ENCODE measurements around the gene PPP1R13B. TPM values are rescaled to one million over a fixed set of nuclear protein-coding genes. Genes with fewer than 3 reads are reported as not detected.
A peak's percentile ranks its signal among the peaks of the same experiment; 100 is the strongest.
"Not testable (repeated sequence)": the region's sequence is repeated elsewhere in the genome, so short reads cannot be mapped to it uniquely, and the experiment has no call there.

PPP1R13B gene
- total and polyA plus RNA-seq, 12 donors, result 21.6 to 124 (median 75.5) TPM

DNA sequence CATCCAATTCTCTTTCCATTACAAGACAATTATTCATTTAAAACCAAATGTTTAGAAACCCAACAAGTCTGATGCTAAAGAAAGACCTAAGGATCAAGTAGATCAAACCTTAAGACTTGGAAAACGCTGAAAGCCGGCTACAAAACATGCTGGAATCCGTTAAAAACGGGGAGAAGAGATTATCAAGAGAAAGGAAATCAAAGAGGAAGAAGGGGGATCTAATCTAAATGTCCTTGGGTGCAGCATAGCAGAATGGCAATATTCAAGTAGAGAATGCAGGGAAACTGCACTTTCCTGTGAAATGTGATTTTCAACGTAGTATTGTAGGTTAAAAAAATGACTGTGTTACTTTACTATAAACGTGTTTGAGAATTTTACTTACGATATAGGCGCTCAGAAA, 1.3 kb downstream of the PPP1R13B start:
- H3K4me1 ChIP-seq, result peaks cover 3 to 66% (median 26%) of the 10 kb centered on the region in 9 donors
- DNase-seq (no peak), ATAC-seq (no peak)
- intact Hi-C loops (cut with DNase I), result loop anchor here in 4 of 10 donors (5.0 to 10.0 kb wide), 5 partner anchors 34 to 791 kb away; partner anchors contain the start of gene CDC42BPB (in 1 of the 4)
- TF ChIP-seq CTCF (IDR thresholded peaks at IDR 0.05), result no peak
- peak overlapping the region; percentile 71 to 93 (median 82) for H3K4me3 ChIP-seq
- H3K27ac ChIP-seq, result peak overlapping the region; percentile 63 to 95 (median 92)
- peaks cover 0 to 19% (median 0%) of the 10 kb centered on the region in 9 donors for H3K36me3 ChIP-seq
- H3K27me3 ChIP-seq, result peaks cover 0 to 34% (median 0%) of the 10 kb centered on the region in 7 donors
- H3K9me3 ChIP-seq, result no peaks in the 10 kb centered on the region
- 22 to 25% methylated on average over 8 of the region's 8 CpGs for WGBS, 2 donors

- H3K9me3 ChIP-seq, result no peaks in the 10 kb centered on the region
- intact Hi-C loops (cut with DNase I), result loop anchor here in 4 of 10 donors (5.0 to 10.0 kb wide), 5 partner anchors 33 to 791 kb away; partner anchors contain the start of gene CDC42BPB (in 1 of the 4)
- H3K27me3 ChIP-seq, result peaks cover 0 to 34% (median 0%) of the 10 kb centered on the region in 7 donors
- no peak for DNase-seq
- H3K27ac ChIP-seq, result peak overlapping the region in 7 of 10 donors; percentile 2 to 95 (median 93)
- H3K36me3 ChIP-seq, result peaks cover 0 to 19% (median 0%) of the 10 kb centered on the region in 9 donors
- ATAC-seq, result no peak
- WGBS, 2 donors, result 52 to 59% methylated on average over 5 of the region's 5 CpGs
- no peak for TF ChIP-seq CTCF (IDR thresholded peaks at IDR 0.05)
- peaks cover 3 to 74% (median 28%) of the 10 kb centered on the region in 9 donors for H3K4me1 ChIP-seq
- H3K4me3 ChIP-seq, result peak overlapping the region in 5 of 10 donors; percentile 76 to 93 (median 85)
These were observed 2.0 kb downstream of the PPP1R13B start for GRCh38 chr14:103845327-103845726.

DNA sequence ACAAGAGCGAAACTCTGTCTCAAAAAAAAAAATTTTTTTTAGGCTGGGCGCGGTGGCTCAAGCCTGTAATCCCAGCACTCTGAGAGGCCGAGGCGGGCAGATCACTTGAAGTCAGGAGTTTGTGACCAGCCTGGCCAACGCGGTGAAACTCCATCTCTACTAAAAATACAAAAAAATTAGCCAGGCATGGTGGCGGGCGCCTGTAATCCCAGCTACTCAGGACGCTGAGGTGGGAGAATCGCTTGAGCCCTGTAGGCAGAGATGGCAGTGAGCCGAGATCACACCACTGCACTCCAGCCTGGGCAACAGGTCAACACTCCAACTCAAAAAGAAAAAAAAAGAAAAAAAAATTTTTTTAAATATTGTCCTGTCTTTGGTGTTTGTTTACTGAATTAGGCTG, 6.1 kb downstream of the PPP1R13B start:
- not testable (repeated sequence) for H3K4me3 ChIP-seq, H3K9me3 ChIP-seq, DNase-seq
- ATAC-seq, result peak in 4 of 8 donors; percentile 16 to 65 (median 60)
- H3K4me1 ChIP-seq, result peaks cover 3 to 98% (median 42%) of the 10 kb centered on the region in 9 donors
- intact Hi-C loops (cut with DNase I), result loop anchor here in 1 of 10 donors (10.0 kb wide), 1 partner anchor 786 kb away; the partner anchor contains the start of gene CDC42BPB
- WGBS, 2 donors, result 50 to 67% methylated on average over 12 of the region's 12 CpGs
- H3K27me3 ChIP-seq, result peaks cover 0 to 17% (median 0%) of the 10 kb centered on the region in 7 donors
- H3K27ac ChIP-seq, result peak overlapping the region in 6 of 10 donors; percentile 28 to 69 (median 44)
- peaks cover 0 to 19% (median 0%) of the 10 kb centered on the region in 9 donors for H3K36me3 ChIP-seq

DNA sequence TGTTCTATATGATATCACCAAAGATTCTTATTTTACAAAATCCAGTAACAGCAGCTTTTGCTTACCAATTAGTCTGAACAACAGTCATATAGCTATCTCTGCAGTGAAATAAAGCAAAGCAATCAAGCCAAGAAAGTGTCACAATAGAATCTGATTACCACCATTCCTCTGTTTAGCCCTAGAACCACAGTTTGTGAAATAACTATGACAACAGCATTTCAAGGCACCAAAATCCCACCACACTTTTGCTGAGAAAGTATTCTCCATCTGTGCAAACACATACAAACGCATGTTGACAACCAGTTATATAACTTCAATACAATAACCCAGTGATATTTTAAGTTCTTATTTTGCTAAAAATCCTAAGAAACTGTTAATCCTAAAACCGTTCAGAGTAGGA, 7.4 kb downstream of the PPP1R13B start:
- Histone ChIP-seq H3K27ac (peak overlapping the region in 3 of 10 donors; percentile 1 to 69 (median 68)), H3K27me3 (peaks cover 0 to 7% (median 0%) of the 10 kb centered on the region in 7 donors), H3K4me3 (no peak overlapping the region), H3K36me3 (peaks cover 0 to 19% (median 0%) of the 10 kb centered on the region in 9 donors), H3K4me1 (peaks cover 3 to 91% (median 42%) of the 10 kb centered on the region in 9 donors), H3K9me3 (no peaks in the 10 kb centered on the region)
- intact Hi-C loops (cut with DNase I), result loop anchor here in 1 of 10 donors (10.0 kb wide), 1 partner anchor 785 kb away; the partner anchor contains the start of gene CDC42BPB
- no peak for ATAC-seq
- TF ChIP-seq CTCF (IDR thresholded peaks at IDR 0.05), result no peak
- 42 to 57% methylated on average over 2 of the region's 2 CpGs for WGBS, 2 donors
- no peak for DNase-seq

DNA sequence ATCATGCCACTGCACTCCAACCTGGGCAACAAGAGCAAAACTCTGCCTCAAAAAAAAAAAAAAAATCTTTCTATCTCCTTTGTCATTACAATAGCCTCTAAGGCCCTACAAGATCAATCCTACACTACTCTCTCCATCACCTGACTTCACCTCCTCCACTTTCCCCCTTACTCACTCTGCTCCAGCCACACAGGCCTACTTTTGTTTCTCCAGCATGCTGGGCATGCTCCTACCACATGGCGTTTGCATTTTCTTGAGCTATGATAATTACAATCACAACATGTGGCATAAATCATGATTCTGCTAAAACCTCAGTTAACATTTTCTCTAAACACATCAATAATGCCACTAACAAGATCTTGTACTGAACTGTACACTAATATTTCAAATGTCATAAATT, 7.8 kb downstream of the PPP1R13B start:
- Histone ChIP-seq H3K27me3 (peaks cover 0 to 5% (median 0%) of the 10 kb centered on the region in 7 donors), H3K36me3 (peaks cover 0 to 19% (median 0%) of the 10 kb centered on the region in 9 donors), H3K27ac (peak overlapping the region in 2 of 10 donors; percentile 12 to 69), H3K4me1 (peaks cover 3 to 87% (median 42%) of the 10 kb centered on the region in 9 donors), H3K4me3 (no peak overlapping the region), H3K9me3 (no peaks in the 10 kb centered on the region)
- 22 to 45% methylated on average over 1 of the region's 1 CpG for WGBS, 2 donors
- intact Hi-C loops (cut with DNase I), result no loop called here
- DNase-seq (no peak), ATAC-seq (no peak)
- no peak for TF ChIP-seq CTCF (IDR thresholded peaks at IDR 0.05)
